ENCODE results near the gene CDADC1.

- TF ChIP-seq CTCF (IDR thresholded peaks at IDR 0.05), result no peak
- TF ChIP-seq, protein P1, sequence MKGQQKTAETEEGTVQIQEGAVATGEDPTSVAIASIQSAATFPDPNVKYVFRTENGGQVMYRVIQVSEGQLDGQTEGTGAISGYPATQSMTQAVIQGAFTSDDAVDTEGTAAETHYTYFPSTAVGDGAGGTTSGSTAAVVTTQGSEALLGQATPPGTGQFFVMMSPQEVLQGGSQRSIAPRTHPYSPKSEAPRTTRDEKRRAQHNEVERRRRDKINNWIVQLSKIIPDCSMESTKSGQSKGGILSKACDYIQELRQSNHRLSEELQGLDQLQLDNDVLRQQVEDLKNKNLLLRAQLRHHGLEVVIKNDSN (IDR thresholded peaks at IDR 0.05; ENCODE audit: borderline replicate concordance, low read depth), result no peak
- TF ChIP-seq, protein P2, sequence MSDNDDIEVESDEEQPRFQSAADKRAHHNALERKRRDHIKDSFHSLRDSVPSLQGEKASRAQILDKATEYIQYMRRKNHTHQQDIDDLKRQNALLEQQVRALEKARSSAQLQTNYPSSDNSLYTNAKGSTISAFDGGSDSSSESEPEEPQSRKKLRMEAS (IDR thresholded peaks at IDR 0.05; ENCODE audit: low read depth), result no peak
- TF ChIP-seq FOXM1 (IDR thresholded peaks at IDR 0.05; ENCODE audit: low read depth), result no peak
- no peak for TF ChIP-seq SMC3 (IDR thresholded peaks at IDR 0.05; ENCODE audit: low read depth, low read length)
These were observed 73.2 kb downstream of the CDADC1 start for GRCh38 chr13:49320975-49321374.

Data from SK-N-SH (cell line).